ENCODE results near the gene FSCN2.

The FSCN2 gene

DNA sequence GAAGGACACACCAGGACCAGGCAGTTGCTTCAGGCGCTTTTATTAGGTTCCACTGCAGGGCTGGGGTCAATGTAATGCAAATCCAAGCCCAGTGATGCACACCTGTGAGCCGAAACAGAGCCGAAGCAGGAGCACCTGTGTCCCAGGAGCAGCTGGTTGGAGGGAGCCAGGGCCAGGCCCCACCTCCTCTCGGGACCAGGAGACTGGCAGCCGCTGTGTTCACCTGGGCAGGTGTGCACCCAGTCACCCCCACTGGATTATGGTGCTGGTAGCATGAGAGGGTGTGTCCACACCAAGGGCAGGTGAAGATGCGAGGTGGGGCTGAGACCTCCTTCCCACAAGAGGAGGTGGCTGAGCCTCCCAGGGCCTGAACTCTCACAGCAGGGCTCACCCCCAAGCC is 28.7 kb downstream of the FSCN2 start:
- TF ChIP-seq, protein P1, sequence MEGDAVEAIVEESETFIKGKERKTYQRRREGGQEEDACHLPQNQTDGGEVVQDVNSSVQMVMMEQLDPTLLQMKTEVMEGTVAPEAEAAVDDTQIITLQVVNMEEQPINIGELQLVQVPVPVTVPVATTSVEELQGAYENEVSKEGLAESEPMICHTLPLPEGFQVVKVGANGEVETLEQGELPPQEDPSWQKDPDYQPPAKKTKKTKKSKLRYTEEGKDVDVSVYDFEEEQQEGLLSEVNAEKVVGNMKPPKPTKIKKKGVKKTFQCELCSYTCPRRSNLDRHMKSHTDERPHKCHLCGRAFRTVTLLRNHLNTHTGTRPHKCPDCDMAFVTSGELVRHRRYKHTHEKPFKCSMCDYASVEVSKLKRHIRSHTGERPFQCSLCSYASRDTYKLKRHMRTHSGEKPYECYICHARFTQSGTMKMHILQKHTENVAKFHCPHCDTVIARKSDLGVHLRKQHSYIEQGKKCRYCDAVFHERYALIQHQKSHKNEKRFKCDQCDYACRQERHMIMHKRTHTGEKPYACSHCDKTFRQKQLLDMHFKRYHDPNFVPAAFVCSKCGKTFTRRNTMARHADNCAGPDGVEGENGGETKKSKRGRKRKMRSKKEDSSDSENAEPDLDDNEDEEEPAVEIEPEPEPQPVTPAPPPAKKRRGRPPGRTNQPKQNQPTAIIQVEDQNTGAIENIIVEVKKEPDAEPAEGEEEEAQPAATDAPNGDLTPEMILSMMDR (conservative IDR thresholded peaks at IDR 0.05; ENCODE audit: low read depth, low read length) = no peak
- no peak overlapping the region for H3K4me3 ChIP-seq (ENCODE audit: low read length)
- DNase-seq (ENCODE audit: low read depth) = no peak

DNA sequence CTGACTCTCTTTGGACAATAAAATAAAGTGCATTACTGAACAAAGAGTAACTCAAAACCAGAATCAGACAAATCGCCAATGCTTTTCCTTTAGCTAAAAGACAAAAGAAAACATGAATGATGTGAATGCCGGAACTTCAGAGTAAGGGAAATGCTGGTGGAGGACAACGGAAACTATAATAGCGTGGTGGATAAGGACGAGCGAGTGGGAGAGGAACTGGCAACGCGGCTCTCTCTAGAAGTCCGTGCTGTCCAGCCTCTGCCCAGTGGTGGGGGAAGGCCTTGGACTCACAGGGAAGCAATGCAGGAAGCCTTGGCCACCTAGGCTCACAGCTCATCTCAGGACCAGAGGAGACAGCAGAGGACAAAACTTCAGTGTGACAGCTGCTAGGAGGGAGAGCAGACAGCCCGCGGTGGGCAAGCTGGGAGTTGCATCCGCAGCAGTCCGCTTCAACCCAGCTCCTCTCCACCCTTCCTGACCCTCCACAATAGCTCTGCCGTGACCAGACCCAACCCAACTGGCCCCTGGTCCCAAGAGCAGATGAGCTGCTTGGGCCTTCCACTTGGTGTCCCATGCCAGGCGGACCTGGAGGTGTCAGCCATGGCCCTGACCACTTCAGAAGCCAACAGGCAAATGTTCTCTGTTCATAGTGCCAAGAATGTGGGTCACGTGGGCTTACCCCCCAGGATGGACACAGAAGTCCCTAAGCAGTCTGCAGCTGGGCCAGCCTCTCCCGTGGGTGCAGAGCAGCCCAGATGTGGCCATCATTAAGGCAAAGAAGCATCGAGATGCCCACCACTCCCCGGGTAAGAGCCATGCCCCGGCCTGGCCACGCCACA is 29.3 kb downstream of the FSCN2 start:
- no peak overlapping the region for H3K4me3 ChIP-seq (ENCODE audit: low read length)
- no peak for DNase-seq (ENCODE audit: low read depth)
- TF ChIP-seq, protein P1 (conservative IDR thresholded peaks at IDR 0.05; ENCODE audit: low read depth, low read length) = no peak

- TF ChIP-seq, protein P1 (conservative IDR thresholded peaks at IDR 0.05; ENCODE audit: low read depth, low read length) = no peak
- no peak for DNase-seq (ENCODE audit: low read depth)
- H3K4me3 ChIP-seq (ENCODE audit: low read length) = no peak overlapping the region
Measured at GRCh38 chr17:81558115-81558468, 29.9 kb downstream of the FSCN2 start.

DNA sequence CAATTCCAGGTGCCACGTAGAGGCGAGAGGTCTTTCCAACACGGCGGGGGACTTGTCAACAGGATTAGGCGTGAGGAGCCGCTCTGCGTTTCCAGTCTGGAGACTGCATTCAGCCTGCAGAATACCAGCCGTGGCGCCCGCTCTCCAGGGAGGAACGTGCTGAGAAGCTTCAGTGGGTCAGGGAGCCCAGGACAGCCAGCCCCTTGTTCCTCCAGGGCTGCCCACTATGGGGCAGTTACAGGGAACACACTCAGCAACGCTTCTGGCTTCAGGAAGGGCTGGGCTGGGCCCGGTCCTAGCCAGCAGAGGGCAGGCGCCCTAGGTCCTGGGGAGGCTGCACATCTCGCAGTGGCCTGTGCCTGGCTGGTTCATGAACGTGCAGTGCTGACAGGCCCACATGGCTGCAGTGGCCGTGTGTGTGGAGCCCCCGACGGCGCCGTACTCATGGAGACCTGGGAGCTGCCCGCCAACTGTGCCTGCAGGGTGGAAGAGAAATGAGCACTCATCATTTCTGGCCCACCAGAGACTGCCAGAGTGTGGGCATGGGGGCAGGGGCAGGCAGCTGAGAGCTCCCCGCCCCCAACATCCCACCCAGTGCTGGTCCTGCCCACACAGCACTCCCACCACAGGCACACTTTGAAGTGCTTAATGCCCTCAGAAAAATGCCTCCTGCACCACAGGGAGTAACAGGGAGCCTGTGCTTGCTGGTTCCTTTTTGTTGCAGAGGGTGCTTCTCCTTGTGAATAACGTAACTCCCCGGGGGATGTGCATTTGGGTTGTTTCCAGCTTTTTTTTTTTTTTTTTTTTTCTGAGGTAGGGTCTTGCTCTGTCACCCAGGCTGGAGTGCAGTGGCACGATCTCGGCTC is 31.0 kb downstream of the FSCN2 start:
- no peak for DNase-seq (ENCODE audit: low read depth)
- H3K4me3 ChIP-seq (ENCODE audit: low read length) = no peak overlapping the region
- TF ChIP-seq, protein P1 (conservative IDR thresholded peaks at IDR 0.05; ENCODE audit: low read depth, low read length) = peak; percentile 22

GRCh38 chr17:81561494-81561885 is 33.3 kb downstream of the FSCN2 start:
- DNase-seq (ENCODE audit: low read depth) = no peak
- no peak overlapping the region for H3K4me3 ChIP-seq (ENCODE audit: low read length)
- TF ChIP-seq, protein P1 (conservative IDR thresholded peaks at IDR 0.05; ENCODE audit: low read depth, low read length) = no peak

- TF ChIP-seq, protein P1 (conservative IDR thresholded peaks at IDR 0.05; ENCODE audit: low read depth, low read length) = no peak
- no peak for DNase-seq (ENCODE audit: low read depth)
- H3K4me3 ChIP-seq (ENCODE audit: low read length) = no peak overlapping the region
Measured at GRCh38 chr17:81563861-81564586, 35.8 kb downstream of the FSCN2 start.
